HEK293 (cell line): ENCODE measurements around the gene GNA12.

ENCODE experiments used
- CTCF ChIA-PET: fragments of 350-600 bp; formaldehyde crosslinking; extraction: SDS; loops from one replicate; lab custom pipeline; 2021; ENCODE audit warnings: antibody characterized with exemption; lab: Yijun Ruan, JAX
- POLR2A ChIA-PET: fragments of 300-600 bp; formaldehyde crosslinking; extraction: SDS; loops from one replicate; lab custom pipeline; 2020; ENCODE audit warnings: antibody characterized with exemption, inconsistent platforms; lab: Yijun Ruan, JAX
- H3K27ac ChIP-seq: fragments of 200-500 bp; sonication (Bioruptor generic); 2 replicates; pipeline ENCODE4 v1.5.1; 2014; ENCODE audit warnings: low read depth, low read length, control low read depth, inconsistent platforms; ENCODE audit errors: extremely low read depth
- H3K36me3 ChIP-seq, 2 experiments: fragments of 200-500 bp in 1 of 2; sonication (Bioruptor generic) in 1 of 2; 1 replicate in 1 of 2; 2 replicates in 1 of 2; pipeline ENCODE4 v1.5.1; 2014 to 2017; ENCODE audit warnings: inconsistent platforms in 2 of 2, low read length in 2 of 2; ENCODE audit not compliant: control insufficient read depth in 2 of 2, insufficient read depth in 1 of 2
- H3K4me1 ChIP-seq: fragments of 200-500 bp; sonication (Bioruptor generic); 2 replicates; pipeline ENCODE4 v1.5.1; 2014; ENCODE audit warnings: mild to moderate bottlenecking, low read length, inconsistent platforms; ENCODE audit not compliant: control insufficient read depth, insufficient read depth
- H3K4me3 ChIP-seq: 2 replicates; pipeline ENCODE4 v1.5.1; 2011; ENCODE audit warnings: low read depth, mild to moderate bottlenecking, control low read depth, low read length, moderate library complexity
- H3K9me3 ChIP-seq: fragments of 200-500 bp; sonication (Bioruptor generic); 2 replicates; pipeline ENCODE4 v1.5.1; 2014; ENCODE audit warnings: low read depth, low read length, inconsistent platforms; ENCODE audit not compliant: control insufficient read depth, insufficient read depth
- ATF2 ChIP-seq: fragments of 450-650 bp; formaldehyde crosslinking; IDR thresholded peaks from 2 replicates; pipeline ENCODE4 v1.5.1; 2016; ENCODE audit warnings: missing biosample characterization, missing genetic modification characterization, low read depth
- MYNN ChIP-seq: fragments of 450-650 bp; formaldehyde crosslinking; IDR thresholded peaks from 2 replicates; pipeline ENCODE4 v1.5.1; 2016; ENCODE audit warnings: missing biosample characterization, missing genetic modification characterization, borderline replicate concordance
- SALL2 ChIP-seq: fragments of 450-650 bp; formaldehyde crosslinking; IDR thresholded peaks from 2 replicates; pipeline ENCODE4 v1.5.0; 2017; ENCODE audit warnings: missing biosample characterization, mild to moderate bottlenecking, missing genetic modification characterization, borderline replicate concordance
- ZBTB7A ChIP-seq: fragments of 450-650 bp; formaldehyde crosslinking; IDR thresholded peaks from 2 replicates; pipeline ENCODE4 v1.5.1; 2016; ENCODE audit warnings: low read depth, missing biosample characterization, missing genetic modification characterization
- ZFP41 ChIP-seq: fragments of 450-650 bp; formaldehyde crosslinking; IDR thresholded peaks from 2 replicates; pipeline ENCODE4 v1.5.1; 2016; ENCODE audit warnings: missing biosample characterization, missing genetic modification characterization, borderline replicate concordance
- ZNF214 ChIP-seq: fragments of 450-650 bp; formaldehyde crosslinking; IDR thresholded peaks from 2 replicates; pipeline ENCODE4 v1.5.1; 2017; ENCODE audit warnings: missing biosample characterization, mild to moderate bottlenecking, missing genetic modification characterization, borderline replicate concordance
- ZNF239 ChIP-seq: fragments of 450-650 bp; formaldehyde crosslinking; IDR thresholded peaks from 2 replicates; pipeline ENCODE4 v1.5.1; 2016; ENCODE audit warnings: missing biosample characterization, missing genetic modification characterization
- ZNF416 ChIP-seq: fragments of 450-650 bp; formaldehyde crosslinking; IDR thresholded peaks from 2 replicates; pipeline ENCODE4 v1.5.1; 2016; ENCODE audit warnings: missing biosample characterization, missing genetic modification characterization
- ZNF560 ChIP-seq: fragments of 450-650 bp; formaldehyde crosslinking; IDR thresholded peaks from 2 replicates; pipeline ENCODE4 v1.5.1; 2017; ENCODE audit warnings: missing biosample characterization, missing genetic modification characterization, borderline replicate concordance
- ZNF664 ChIP-seq: fragments of 450-650 bp; formaldehyde crosslinking; IDR thresholded peaks from 2 replicates; pipeline ENCODE4 v1.5.1; 2016; ENCODE audit warnings: missing biosample characterization, missing genetic modification characterization
- ZNF670 ChIP-seq: fragments of 450-650 bp; formaldehyde crosslinking; IDR thresholded peaks from 2 replicates; pipeline ENCODE4 v1.5.1; 2016; ENCODE audit warnings: missing biosample characterization, missing genetic modification characterization, low read depth
- ZNF792 ChIP-seq: fragments of 450-650 bp; formaldehyde crosslinking; IDR thresholded peaks from 2 replicates; pipeline ENCODE4 v1.5.1; 2016; ENCODE audit warnings: missing biosample characterization, missing genetic modification characterization
- TF ChIP-seq, protein P1 (sequence below): fragments of 450-650 bp; formaldehyde crosslinking; IDR thresholded peaks from 2 replicates; pipeline ENCODE4 v1.5.1; 2016; ENCODE audit warnings: missing biosample characterization, missing genetic modification characterization
- TF ChIP-seq, protein P2 (sequence below): fragments of 450-650 bp; formaldehyde crosslinking; IDR thresholded peaks from 2 replicates; pipeline ENCODE4 v1.5.1; 2017; ENCODE audit warnings: missing biosample characterization, missing genetic modification characterization
- TF ChIP-seq, protein P3 (sequence below): fragments of 450-650 bp; formaldehyde crosslinking; conservative IDR thresholded peaks from 2 replicates; pipeline ENCODE4 v1.5.1; 2016; ENCODE audit warnings: low read depth, missing biosample characterization, missing genetic modification characterization
- TF ChIP-seq, protein P4 (sequence below): fragments of 450-650 bp; formaldehyde crosslinking; IDR thresholded peaks from 2 replicates; pipeline ENCODE4 v1.5.1; 2017; ENCODE audit warnings: missing biosample characterization, missing genetic modification characterization
- TF ChIP-seq, protein P5 (sequence below): fragments of 450-650 bp; formaldehyde crosslinking; IDR thresholded peaks from 2 replicates; pipeline ENCODE4 v1.5.1; 2017; ENCODE audit warnings: missing biosample characterization, missing genetic modification characterization
- TF ChIP-seq, protein P6 (sequence below): fragments of 450-650 bp; IDR thresholded peaks from 2 replicates; pipeline ENCODE4 v1.5.1; 2018; ENCODE audit warnings: missing biosample characterization, mild to moderate bottlenecking, missing genetic modification characterization

Gene GNA12

DNA sequence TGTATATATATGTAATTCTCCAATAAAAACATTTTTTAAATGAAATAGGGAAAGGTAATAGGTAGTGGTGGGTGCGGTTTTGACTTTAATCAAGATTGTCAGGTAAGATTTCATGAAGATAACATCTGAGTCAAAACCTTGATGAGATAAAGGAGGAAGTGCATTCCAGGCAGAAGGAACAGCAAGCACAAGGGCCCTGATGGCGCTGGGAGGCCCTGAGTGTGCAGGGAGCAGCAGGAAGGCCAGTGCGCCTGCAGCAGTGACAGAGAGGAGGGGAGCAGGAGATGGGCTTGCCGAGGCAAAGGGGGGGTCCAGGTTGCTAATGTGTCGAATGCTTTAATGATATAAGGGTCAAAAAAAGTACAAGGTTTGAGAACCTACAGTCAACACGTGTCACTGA lies 69.8 kb downstream of the GNA12 start (continued):
- TF ChIP-seq ATF2 (tag by site-specific recombination) = no peak
- no peak for TF ChIP-seq SALL2
- TF ChIP-seq, protein P1, sequence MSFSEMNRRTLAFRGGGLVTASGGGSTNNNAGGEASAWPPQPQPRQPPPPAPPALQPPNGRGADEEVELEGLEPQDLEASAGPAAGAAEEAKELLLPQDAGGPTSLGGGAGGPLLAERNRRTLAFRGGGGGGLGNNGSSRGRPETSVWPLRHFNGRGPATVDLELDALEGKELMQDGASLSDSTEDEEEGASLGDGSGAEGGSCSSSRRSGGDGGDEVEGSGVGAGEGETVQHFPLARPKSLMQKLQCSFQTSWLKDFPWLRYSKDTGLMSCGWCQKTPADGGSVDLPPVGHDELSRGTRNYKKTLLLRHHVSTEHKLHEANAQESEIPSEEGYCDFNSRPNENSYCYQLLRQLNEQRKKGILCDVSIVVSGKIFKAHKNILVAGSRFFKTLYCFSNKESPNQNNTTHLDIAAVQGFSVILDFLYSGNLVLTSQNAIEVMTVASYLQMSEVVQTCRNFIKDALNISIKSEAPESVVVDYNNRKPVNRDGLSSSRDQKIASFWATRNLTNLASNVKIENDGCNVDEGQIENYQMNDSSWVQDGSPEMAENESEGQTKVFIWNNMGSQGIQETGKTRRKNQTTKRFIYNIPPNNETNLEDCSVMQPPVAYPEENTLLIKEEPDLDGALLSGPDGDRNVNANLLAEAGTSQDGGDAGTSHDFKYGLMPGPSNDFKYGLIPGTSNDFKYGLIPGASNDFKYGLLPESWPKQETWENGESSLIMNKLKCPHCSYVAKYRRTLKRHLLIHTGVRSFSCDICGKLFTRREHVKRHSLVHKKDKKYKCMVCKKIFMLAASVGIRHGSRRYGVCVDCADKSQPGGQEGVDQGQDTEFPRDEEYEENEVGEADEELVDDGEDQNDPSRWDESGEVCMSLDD (tag by site-specific recombination) = no peak
- no peak for TF ChIP-seq ZNF239
- TF ChIP-seq ZNF664 (tag by site-specific recombination) = no peak

- no peak overlapping the region for H3K4me3 ChIP-seq
- no peaks in the 10 kb centered on the region for H3K9me3 ChIP-seq
- H3K4me1 ChIP-seq = no peaks in the 10 kb centered on the region
- TF ChIP-seq ZBTB7A (tag by site-specific recombination) (no peak), ZNF416 (tag by site-specific recombination) (no peak), ZNF670 (no peak), ZNF560 (tag by site-specific recombination) (no peak), ZFP41 (no peak), MYNN (tag by site-specific recombination) (no peak), ZNF792 (tag by site-specific recombination) (no peak), ZNF214 (no peak)
- TF ChIP-seq, protein P2, sequence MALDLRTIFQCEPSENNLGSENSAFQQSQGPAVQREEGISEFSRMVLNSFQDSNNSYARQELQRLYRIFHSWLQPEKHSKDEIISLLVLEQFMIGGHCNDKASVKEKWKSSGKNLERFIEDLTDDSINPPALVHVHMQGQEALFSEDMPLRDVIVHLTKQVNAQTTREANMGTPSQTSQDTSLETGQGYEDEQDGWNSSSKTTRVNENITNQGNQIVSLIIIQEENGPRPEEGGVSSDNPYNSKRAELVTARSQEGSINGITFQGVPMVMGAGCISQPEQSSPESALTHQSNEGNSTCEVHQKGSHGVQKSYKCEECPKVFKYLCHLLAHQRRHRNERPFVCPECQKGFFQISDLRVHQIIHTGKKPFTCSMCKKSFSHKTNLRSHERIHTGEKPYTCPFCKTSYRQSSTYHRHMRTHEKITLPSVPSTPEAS = no peak
- TF ChIP-seq, protein P3, sequence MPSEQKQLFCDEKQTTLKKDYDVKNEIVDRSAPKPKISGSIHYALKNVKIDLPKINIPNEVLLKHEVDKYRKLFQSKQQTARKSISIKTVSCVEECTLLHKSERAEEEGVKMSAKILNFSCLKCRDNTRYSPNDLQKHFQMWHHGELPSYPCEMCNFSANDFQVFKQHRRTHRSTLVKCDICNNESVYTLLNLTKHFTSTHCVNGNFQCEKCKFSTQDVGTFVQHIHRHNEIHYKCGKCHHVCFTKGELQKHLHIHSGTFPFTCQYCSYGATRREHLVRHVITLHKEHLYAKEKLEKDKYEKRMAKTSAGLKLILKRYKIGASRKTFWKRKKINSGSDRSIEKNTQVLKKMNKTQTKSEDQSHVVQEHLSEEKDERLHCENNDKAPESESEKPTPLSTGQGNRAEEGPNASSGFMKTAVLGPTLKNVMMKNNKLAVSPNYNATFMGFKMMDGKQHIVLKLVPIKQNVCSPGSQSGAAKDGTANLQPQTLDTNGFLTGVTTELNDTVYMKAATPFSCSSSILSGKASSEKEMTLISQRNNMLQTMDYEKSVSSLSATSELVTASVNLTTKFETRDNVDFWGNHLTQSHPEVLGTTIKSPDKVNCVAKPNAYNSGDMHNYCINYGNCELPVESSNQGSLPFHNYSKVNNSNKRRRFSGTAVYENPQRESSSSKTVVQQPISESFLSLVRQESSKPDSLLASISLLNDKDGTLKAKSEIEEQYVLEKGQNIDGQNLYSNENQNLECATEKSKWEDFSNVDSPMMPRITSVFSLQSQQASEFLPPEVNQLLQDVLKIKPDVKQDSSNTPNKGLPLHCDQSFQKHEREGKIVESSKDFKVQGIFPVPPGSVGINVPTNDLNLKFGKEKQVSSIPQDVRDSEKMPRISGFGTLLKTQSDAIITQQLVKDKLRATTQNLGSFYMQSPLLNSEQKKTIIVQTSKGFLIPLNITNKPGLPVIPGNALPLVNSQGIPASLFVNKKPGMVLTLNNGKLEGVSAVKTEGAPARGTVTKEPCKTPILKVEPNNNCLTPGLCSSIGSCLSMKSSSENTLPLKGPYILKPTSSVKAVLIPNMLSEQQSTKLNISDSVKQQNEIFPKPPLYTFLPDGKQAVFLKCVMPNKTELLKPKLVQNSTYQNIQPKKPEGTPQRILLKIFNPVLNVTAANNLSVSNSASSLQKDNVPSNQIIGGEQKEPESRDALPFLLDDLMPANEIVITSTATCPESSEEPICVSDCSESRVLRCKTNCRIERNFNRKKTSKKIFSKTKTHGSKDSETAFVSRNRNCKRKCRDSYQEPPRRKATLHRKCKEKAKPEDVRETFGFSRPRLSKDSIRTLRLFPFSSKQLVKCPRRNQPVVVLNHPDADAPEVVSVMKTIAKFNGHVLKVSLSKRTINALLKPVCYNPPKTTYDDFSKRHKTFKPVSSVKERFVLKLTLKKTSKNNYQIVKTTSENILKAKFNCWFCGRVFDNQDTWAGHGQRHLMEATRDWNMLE (tag by site-specific recombination) = no peak
- TF ChIP-seq, protein P4, sequence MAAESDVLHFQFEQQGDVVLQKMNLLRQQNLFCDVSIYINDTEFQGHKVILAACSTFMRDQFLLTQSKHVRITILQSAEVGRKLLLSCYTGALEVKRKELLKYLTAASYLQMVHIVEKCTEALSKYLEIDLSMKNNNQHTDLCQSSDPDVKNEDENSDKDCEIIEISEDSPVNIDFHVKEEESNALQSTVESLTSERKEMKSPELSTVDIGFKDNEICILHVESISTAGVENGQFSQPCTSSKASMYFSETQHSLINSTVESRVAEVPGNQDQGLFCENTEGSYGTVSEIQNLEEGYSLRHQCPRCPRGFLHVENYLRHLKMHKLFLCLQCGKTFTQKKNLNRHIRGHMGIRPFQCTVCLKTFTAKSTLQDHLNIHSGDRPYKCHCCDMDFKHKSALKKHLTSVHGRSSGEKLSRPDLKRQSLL (tag by site-specific recombination) = no peak
- TF ChIP-seq, protein P5, sequence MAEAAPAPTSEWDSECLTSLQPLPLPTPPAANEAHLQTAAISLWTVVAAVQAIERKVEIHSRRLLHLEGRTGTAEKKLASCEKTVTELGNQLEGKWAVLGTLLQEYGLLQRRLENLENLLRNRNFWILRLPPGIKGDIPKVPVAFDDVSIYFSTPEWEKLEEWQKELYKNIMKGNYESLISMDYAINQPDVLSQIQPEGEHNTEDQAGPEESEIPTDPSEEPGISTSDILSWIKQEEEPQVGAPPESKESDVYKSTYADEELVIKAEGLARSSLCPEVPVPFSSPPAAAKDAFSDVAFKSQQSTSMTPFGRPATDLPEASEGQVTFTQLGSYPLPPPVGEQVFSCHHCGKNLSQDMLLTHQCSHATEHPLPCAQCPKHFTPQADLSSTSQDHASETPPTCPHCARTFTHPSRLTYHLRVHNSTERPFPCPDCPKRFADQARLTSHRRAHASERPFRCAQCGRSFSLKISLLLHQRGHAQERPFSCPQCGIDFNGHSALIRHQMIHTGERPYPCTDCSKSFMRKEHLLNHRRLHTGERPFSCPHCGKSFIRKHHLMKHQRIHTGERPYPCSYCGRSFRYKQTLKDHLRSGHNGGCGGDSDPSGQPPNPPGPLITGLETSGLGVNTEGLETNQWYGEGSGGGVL (tag by site-specific recombination) = no peak
- TF ChIP-seq, protein P6, sequence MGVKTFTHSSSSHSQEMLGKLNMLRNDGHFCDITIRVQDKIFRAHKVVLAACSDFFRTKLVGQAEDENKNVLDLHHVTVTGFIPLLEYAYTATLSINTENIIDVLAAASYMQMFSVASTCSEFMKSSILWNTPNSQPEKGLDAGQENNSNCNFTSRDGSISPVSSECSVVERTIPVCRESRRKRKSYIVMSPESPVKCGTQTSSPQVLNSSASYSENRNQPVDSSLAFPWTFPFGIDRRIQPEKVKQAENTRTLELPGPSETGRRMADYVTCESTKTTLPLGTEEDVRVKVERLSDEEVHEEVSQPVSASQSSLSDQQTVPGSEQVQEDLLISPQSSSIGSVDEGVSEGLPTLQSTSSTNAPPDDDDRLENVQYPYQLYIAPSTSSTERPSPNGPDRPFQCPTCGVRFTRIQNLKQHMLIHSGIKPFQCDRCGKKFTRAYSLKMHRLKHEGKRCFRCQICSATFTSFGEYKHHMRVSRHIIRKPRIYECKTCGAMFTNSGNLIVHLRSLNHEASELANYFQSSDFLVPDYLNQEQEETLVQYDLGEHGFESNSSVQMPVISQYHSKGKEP (tag by site-specific recombination) = no peak
- ChIA-PET CTCF (no interaction called here), POLR2A (no interaction called here)
- no peak overlapping the region for H3K27ac ChIP-seq
- H3K36me3 ChIP-seq = no peaks in the 10 kb centered on the region
Measured at GRCh38 chr7:2773608-2774007, 70.5 kb downstream of the GNA12 start.
